ENCODE data around the gene PDE4B. TPM values are rescaled to one million over a fixed set of nuclear protein-coding genes. Genes with fewer than 3 reads are reported as not detected.

The PDE4B gene
- total and polyA plus RNA-seq, 12 donors, result 2.0 to 63.2 (median 15.3) TPM

DNA sequence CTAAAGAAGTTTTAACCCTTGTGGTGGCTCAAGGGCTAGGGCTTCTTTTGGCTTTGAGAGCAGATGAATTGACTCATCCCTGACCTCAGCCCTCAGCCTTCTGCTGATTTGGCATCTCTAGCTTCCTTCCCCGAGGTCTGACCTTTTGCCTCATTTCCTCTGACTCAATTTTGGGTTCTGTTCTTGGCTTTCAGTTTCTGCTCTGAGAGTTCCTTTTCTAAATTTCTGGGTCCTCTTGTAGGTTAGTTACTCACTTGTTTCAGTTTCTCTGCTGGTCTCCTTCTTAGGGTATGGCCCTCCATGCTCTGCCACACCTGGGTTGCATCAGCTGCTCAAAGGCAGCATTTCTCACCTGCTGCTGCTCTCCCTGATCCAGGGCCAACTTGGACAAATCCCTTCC, 19.4 kb downstream of the PDE4B start:
- no peaks in the 10 kb centered on the region for H3K36me3 ChIP-seq
- no peaks in the 10 kb centered on the region for H3K9me3 ChIP-seq
- H3K27me3 ChIP-seq, result peaks cover 0 to 7% (median 0%) of the 10 kb centered on the region in 7 donors
- intact Hi-C loops (cut with DNase I), result no loop called here
- H3K4me1 ChIP-seq, result peaks cover 0 to 22% (median 0%) of the 10 kb centered on the region in 9 donors
- ATAC-seq, result peak in 7 of 8 donors; percentile 51 to 90 (median 72)
- TF ChIP-seq, protein P1, sequence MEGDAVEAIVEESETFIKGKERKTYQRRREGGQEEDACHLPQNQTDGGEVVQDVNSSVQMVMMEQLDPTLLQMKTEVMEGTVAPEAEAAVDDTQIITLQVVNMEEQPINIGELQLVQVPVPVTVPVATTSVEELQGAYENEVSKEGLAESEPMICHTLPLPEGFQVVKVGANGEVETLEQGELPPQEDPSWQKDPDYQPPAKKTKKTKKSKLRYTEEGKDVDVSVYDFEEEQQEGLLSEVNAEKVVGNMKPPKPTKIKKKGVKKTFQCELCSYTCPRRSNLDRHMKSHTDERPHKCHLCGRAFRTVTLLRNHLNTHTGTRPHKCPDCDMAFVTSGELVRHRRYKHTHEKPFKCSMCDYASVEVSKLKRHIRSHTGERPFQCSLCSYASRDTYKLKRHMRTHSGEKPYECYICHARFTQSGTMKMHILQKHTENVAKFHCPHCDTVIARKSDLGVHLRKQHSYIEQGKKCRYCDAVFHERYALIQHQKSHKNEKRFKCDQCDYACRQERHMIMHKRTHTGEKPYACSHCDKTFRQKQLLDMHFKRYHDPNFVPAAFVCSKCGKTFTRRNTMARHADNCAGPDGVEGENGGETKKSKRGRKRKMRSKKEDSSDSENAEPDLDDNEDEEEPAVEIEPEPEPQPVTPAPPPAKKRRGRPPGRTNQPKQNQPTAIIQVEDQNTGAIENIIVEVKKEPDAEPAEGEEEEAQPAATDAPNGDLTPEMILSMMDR (IDR thresholded peaks at IDR 0.05), result no peak
- peak in 1 of 2 donors; percentile 28 for DNase-seq
- 26 to 32% methylated on average over 1 of the region's 1 CpG for WGBS, 2 donors
- peak overlapping the region in 1 of 10 donors; percentile 83 for H3K27ac ChIP-seq
- no peak overlapping the region for H3K4me3 ChIP-seq

DNA sequence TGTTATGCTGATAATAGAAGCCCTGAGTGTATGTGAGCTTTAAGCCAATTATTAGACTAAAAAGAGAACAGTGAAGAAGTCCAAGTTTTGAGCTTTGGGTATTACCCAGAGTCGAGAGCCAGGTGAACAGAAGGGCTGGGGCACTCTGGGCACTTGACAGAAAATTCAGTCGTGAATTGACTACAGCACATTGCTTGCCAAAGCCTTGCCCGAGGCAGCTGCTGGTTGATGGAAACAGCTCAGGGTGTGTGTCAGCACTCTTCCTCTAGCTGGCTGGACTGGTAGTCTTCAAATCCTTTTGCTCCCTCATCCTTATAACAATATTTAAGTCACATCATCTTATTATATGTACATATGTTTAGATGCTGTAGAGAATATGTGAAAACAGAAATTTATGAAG, 21.3 kb downstream of the PDE4B start:
- Histone ChIP-seq H3K4me3 (no peak overlapping the region), H3K4me1 (peaks cover 0 to 22% (median 0%) of the 10 kb centered on the region in 9 donors), H3K27ac (no peak overlapping the region), H3K36me3 (no peaks in the 10 kb centered on the region), H3K9me3 (no peaks in the 10 kb centered on the region), H3K27me3 (peaks cover 0 to 5% (median 0%) of the 10 kb centered on the region in 7 donors)
- TF ChIP-seq, protein P1 (IDR thresholded peaks at IDR 0.05), result no peak
- 24 to 39% methylated on average over 3 of the region's 3 CpGs for WGBS, 2 donors
- intact Hi-C loops (cut with DNase I), result no loop called here
- ATAC-seq (no peak), DNase-seq (no peak)

DNA sequence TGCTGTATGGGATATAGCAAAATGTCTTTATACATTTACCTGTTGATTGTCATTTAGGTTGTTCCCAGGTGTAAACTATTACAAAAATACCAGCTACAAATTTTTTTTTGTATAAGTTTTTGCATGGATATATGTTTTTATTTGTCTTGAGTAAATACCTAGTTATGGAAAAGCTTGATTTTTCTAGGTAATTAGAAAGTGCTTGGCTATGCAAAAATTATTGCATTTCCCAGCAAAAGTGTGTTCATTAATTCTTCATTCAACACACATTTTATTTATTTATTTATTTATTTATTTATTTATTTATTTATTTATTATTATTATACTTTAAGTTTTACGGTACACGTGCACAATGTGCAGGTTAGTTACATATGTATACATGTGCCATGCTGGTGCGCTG, 22.1 kb downstream of the PDE4B start:
- intact Hi-C loops (cut with DNase I), result no loop called here
- Histone ChIP-seq H3K4me3 (no peak overlapping the region), H3K27me3 (peaks cover 0 to 5% (median 0%) of the 10 kb centered on the region in 7 donors), H3K36me3 (no peaks in the 10 kb centered on the region), H3K9me3 (no peaks in the 10 kb centered on the region), H3K4me1 (peaks cover 0 to 22% (median 0%) of the 10 kb centered on the region in 9 donors), H3K27ac (no peak overlapping the region)
- WGBS, 2 donors, result 96 to 97% methylated on average over 3 of the region's 3 CpGs
- DNase-seq, result no peak
- ATAC-seq, result no peak
- TF ChIP-seq, protein P1 (IDR thresholded peaks at IDR 0.05), result no peak

DNA sequence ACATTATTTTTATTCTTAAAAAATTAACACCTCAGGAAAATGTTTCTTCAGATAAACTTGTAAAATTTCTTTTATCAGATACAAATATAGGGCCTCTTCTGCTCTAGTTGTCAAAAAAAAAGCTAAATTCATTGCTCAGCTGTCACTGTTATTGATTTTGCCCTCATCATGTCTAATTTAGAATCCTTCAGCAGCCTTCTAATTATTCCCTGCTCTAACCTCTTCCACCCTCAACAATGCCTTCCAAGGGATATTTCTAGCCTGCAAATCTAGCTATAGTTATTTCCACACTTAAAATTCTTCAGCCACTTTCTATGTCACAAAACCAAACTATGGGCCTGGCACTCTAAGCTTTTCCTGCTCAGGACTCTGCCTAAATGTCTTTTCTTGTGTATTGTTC, 25.2 kb downstream of the PDE4B start:
- H3K27me3 ChIP-seq, result peaks cover 0 to 5% (median 0%) of the 10 kb centered on the region in 7 donors
- no peak overlapping the region for H3K27ac ChIP-seq
- no peak overlapping the region for H3K4me3 ChIP-seq
- DNase-seq, result no peak
- no peaks in the 10 kb centered on the region for H3K36me3 ChIP-seq
- peaks cover 0 to 21% (median 0%) of the 10 kb centered on the region in 9 donors for H3K4me1 ChIP-seq
- intact Hi-C loops (cut with DNase I), result no loop called here
- TF ChIP-seq, protein P1 (IDR thresholded peaks at IDR 0.05), result no peak
- H3K9me3 ChIP-seq, result peaks cover 0 to 5% (median 0%) of the 10 kb centered on the region in 11 donors
- no peak for ATAC-seq
